Medulla oblongata (tissue), 1 donor: ENCODE results near the gene CFAP43.
A peak's percentile ranks its signal among the peaks of the same experiment; 100 is the strongest.

ENCODE experiments used
- DNase-seq: peaks from one replicate; pipeline ENCODE4 v3.0.0-alpha.2; 2015; ENCODE audit errors: extremely low spot score

CFAP43 gene, protein sequence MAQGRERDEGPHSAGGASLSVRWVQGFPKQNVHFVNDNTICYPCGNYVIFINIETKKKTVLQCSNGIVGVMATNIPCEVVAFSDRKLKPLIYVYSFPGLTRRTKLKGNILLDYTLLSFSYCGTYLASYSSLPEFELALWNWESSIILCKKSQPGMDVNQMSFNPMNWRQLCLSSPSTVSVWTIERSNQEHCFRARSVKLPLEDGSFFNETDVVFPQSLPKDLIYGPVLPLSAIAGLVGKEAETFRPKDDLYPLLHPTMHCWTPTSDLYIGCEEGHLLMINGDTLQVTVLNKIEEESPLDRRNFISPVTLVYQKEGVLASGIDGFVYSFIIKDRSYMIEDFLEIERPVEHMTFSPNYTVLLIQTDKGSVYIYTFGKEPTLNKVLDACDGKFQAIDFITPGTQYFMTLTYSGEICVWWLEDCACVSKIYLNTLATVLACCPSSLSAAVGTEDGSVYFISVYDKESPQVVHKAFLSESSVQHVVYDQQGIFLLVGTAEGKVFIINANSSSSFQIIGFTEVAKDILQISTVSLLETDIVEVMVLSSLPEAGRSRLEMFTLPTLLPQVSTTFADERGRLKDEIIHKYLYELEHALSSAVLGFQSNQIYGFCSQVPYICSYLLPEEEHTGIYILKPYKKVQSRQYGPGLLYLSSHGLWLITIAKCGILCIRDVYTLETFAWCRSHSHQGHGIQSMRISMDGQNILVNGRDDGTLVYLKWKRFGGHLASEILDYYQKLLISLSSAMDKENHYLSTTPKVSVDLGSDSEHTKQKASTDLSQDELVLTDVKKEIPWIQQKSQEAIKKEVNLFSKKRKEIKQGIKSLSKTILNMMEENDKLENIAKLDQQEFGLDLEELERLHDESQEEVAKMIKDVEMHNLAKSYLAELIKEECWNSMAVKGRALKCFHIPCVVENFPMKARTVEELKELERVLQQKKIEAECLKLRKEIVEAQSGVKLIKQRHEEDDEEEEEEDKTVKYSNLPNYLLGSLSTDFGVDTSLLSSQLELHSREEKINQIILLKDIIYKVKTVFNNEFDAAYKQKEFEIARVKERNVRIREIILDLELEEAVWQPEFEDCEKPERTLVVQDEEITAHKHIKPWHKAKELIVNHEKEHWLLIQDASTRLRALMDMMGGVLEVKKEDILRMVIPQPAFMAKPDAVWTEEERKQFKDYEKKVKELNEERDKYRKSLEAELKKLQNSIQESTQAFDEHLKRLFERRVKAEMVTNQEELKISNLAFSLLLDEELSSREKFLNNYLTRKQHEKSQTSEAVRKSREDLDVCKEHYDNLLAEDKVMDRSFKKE (N-terminal part only)

DNA sequence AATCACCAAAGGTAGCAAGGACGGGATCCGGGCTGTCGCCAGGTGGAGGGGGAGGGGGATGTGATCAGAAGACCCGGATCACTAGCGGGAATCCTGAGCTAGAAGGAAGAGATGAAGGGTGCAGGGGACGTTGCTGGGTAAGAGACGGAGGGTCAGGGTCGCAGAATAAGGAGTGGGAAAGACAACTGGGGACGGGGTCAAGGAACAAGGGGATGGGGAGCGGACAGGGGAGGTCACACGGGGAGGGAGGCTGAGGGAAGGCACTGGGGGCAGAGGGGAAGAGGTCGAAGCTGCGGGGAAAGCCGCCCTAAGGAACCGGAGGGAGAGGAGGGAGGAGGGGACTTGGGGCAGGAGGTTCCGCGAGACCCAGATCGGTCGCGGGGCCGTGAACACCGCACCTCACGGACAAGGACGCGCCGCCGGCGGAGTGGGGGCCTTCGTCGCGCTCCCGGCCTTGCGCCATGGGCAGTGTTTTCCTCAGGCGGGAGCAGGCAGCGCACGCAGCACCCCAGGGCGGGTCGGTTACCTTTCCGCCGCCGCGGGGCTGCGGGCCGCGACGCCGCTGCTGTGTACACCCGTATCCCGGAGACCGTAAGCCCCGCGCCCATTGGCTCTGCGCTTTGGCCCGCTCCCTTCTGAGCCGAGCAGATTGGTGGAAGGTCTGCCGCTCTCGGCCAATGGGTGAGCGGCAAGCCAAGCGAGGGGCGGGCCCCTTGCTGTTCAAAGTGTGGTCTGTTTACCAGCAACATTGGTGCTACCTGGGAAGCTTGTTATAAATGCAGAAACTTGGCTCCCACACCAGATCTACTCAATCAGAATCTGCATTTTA lies at the start of gene CFAP43:
Gene CFAP43 (minus strand): TSS at position 581 of the 829 bp plus-strand sequence. CDS start 118 bp downstream, at position 463.
- DNase-seq: peak; percentile 97

DNA sequence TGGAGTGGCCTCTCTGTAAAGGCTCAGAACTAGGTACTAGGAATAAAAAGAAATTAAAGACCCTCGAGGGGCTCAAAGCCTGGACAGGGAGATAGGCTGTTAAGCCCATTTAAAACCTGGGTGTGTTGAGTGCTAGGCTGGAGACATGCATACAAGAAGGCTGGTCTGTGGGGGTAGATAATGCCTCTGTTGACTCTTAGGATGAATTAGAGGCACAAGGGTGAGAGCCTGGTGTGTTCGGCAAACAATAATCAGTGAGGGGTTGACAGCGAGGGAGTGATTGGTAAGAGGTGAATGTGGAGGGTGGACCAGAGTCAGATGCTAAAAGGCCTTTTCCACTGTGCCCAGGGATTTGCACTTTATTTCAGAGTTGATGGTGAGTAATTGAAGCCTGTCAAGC lies 49.5 kb upstream of the CFAP43 start:
- no peak for DNase-seq

DNA sequence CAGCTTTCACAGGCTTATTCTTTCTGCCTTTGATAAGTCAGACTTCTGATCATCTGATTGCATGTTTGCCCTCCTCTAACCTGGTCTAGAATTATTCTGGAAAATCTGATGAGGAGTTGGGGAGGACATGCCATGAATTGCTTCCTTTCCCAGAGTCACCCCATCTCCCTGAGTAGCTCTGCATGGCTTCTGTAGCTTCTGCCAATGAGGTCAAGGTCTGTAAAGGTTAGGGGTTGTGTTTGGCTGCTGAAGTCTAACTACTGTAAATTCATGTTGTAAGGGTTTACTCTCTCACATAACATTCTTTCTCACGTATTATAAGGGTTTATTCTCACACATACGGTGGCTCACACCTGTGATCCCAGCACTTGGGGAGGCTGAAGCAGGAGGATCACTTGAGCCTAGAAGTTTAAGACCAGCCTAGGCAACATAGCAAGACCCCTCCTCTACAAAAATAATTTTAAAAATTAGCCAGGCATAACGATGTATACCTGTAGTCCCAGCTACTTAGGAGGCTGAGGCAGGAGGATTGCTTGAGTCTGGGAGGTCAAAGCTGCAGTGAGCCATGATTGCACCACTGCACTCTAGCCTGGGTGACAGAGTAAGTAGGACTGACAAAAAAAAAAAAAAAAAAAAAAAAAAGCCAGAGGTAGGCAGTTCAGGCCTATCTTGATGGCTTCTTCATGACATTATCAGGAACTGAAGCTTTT lies 47.5 kb upstream of the CFAP43 start:
- no peak for DNase-seq

DNA sequence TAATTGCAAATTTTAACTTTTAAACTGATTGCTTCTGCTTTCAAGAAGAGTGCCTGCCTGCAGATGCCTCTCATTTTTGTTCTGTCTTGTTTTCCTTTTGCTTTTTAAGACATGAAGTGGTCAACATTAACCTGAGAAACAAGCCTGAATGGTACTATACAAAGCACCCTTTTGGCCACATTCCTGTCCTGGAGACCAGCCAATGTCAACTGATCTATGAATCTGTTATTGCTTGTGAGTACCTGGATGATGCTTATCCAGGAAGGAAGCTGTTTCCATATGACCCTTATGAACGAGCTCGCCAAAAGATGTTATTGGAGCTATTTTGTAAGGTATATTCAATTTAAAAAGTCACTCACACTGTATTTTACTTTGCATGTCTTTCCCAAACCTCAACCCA lies 45.6 kb upstream of the CFAP43 start:
- DNase-seq: no peak

DNA sequence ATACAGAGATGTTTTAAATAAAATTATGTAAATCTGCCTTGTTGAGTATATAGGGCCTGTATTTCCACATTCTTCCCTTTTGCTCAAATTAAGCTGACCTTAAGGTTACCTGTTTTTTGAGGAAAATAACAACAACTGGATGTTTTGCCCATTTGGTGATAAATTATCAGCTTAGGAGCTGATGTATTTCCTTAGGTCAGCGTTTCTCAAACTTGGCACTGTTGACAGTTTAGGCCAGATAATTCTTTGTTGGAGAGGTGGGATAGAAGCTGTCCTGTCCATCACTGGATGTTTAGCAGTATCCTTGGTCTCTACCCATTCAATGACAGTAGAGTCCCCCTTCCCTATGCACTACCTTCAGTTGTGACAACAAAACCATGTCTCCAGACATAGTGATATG lies 44.0 kb upstream of the CFAP43 start:
- DNase-seq: no peak

DNA sequence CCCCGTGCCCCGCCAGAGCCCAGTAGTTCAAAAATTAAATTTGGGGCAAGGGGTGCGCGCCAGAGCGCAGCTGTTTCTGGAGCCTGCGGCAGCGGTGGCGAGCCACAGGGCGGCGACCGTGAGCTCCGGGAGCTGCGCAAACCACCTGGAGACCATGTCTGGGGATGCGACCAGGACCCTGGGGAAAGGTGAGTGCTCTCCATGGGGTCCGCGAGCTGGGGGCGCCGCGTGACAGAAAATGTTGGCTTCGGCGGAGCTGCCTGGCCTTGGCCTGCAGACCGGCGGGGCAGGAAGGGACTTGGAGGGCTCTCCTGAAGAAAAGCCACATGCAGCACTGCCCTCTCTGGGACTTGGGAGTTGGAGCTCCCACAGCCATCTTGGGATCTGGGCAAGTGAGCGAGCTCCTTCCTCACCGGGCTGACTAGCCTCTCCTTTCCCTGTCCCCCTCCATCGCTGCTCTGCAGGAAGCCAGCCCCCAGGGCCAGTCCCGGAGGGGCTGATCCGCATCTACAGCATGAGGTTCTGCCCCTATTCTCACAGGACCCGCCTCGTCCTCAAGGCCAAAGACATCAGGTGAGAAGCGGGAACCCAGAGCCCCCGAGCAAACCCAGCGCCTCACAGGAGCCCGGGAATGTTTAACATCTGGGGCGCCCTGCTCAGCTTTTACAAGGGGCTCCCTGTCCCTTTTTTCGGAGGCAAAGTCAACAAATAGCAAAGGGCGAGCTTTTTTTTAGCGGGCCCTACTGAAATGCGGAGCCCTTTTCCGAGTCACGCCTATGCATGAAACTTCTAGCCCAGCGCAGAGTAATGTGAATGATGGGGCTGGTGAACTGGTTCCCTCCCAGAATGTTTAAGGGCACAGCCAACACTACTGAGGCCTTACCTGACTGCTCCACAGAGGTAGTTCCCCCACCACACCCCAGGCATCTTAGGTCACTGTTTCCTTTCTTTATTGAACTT lies 42.9 kb upstream of the CFAP43 start:
- no peak for DNase-seq

DNA sequence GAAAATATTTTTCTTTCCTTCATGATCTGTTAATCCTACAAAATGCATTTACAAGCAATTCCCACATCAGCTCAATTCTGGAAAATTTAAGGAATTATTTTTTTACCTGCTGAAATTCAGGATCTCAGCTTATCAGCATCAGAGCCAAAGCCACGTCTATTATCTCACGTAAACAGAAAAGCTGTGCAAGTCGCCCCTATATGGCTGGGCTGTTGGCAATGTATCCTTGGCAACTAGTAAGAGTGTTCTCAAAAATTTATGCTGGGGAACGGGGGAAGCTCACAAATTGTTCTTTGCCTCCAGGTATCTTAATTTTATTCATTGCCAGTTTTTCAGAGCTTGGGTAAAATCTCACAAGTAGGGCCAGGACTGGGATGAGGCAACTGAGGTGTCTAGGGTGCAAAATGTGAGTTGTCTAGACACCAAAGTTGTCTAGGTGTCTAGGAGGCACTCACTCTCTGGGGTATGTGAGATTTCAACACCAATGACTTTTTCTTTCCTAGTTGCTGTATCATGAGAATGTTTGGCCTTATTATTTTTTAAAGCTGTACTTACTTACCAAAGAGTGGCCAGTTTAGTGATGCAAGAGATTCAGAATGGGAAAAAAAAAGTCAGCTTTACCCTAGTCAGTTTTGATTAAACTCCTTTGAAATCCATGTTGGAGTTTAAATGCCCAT lies 41.9 kb upstream of the CFAP43 start:
- no peak for DNase-seq

DNA sequence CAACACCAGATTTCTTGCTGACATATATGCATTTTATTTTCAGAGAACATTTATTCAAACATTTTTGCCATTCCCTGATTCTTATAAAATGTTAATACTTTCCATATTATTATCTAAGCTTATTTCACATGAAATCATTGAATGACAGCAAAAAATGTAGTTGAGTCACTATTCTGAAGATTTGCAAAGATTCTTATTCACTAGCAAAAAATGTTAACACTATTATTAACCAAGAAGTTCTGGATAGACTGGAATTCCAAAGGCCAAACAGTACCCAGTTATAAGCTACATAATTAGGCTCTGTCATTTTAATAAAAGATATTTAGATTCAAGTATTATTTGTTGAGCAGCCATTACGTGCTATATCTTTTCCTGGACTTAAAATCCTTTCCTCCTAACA lies 41.1 kb upstream of the CFAP43 start:
- DNase-seq: no peak

DNA sequence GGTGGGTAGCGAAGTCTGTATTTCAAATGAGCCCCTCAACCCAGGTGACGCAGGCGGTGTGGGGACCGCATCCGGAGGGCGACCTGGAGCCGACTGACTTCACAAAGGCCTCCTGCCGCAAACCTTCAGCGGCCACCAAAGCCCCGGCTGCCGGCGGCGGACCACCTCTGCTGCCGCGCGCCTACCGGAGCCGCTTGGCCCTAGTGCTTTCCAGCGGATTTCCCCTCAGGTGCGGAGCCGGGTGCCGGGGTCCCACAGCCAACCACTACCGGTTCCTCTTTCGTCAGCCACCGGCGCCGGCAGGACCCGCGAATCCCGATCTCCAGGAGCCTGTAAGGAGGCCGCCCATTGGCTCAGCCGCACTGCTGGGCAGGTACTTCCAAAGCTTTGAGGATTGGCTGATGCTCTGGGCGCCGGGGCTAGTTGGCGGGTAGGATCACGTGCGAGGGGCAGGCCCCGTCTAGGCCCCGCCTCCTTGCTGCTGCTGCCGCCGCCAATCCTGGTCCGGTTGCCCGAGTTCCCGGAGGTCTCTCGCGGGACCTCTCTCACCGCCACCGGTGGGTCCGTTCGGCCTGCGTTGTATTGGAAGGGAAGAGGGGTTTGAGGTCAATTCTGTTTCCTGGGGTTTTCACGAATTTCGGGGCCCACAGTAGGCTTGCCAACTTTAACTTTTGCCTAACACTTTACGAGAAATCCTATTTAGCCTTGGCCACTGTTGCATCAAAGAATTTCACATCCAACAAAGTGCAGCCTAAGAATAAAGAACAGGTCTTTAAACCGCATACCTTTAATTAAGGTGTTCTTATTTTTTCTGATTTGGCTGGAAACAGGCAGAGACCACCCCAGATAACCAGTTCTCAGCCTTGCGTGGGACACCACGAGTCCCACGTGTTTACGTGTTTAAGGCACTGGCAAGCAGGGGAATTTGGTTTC lies 36.8 kb upstream of the CFAP43 start, which contains the start of gene GSTO2:
Gene GSTO2 (plus strand): TSS at position 472 of the 933 bp plus-strand sequence. CDS start 5,732 bp downstream, outside the sequence.
- DNase-seq: peak; percentile 99

DNA sequence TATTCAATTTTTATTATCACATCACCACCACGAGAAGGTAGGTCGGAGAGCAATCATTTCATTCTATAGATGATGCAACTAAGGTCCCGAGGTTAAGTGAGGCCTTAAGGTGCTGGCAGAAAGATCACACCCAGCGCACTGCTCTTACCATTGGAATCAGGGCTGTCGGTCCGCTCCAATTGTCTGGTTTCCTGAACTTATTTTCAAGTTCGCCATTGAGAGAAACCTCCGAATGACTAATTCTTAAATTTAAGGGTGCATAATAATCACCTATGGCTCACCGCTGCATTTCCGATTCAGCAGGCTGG lies 36.2 kb upstream of the CFAP43 start:
- DNase-seq: no peak

DNA sequence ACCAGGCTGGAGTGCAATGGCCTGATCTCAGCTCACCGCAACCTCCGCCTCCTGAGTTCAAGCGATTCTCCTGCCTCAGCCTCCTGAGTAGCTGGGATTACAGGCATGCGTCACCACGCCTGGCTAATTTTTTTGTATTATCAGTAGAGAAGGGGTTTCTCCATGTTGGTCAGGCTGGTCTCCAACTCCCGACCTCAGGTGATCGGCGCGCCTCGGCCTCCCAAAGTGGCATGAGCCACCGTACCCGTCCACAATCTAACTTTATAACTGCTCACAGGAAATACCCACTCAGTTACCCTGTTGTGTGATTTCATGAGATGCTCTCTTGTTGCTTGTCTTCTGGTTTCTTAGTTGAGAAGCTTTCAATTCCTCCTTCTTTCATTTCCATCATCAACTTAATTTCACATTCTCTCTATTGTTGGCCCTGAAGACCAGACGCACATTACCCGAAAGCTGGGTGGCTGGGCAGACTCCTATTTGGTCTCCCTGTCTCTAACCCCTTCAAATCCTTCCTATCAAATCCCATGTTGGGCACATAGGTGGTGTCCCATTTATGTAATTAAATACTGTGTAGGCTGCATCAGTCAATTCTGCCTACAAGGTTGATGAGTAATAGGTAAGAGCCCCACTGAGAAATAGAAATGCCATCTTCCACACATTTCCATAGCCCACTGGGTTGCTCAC lies 35.7 kb upstream of the CFAP43 start:
- no peak for DNase-seq

DNA sequence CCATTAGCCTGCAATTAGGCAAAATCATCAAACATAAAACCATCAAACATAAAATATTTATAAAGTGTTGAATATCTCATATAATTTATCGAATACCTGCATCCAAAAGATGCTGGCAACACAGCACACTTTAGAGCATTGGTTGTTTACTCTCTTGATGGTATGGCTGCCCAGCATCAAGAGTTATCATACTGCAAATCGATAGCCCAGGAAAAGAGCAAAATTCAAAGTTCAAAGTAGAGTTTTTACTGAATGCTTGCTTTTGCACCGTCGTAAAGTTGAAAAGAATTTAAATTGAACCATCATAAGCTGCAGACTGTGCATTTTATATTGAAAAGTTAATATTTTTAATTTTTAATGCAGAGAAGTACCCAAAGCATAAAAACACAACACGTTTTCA lies 32.6 kb upstream of the CFAP43 start:
- DNase-seq: no peak

DNA sequence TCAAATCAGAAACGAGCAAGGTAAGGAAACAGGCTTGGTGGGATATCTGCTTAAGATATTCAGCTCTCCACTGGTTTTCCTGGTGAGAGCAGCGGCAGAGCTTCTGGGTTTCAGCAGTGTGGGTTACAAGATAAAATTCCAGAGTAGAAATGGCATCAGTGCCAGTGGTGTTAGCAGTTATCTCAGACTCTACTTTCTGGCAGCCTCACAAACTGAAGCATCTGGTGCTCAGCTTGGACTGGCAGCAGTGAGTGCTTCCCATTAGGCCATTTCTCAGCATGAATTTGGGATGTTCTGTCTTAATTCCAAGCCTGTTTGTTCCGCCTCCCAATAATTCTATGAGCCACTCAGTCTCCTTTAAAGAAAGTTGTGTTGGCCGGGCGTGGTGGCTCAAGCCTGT lies 29.9 kb upstream of the CFAP43 start:
- DNase-seq: no peak

DNA sequence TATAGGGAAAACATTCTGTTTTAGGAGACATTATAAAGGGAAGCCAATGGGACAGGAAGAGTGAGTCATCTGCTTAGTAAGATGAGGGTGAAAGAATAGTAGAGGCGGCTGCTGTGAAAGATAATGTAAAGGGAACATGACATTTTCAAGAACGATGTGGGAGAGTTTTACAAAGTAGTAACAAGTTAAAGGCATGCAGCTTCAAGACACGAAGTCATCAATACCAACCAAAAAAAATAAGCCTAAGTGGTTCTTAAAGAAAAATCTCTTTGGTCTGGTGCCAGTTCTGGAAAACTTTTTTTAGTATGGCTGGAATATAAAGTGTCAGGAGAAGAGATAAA lies 28.6 kb upstream of the CFAP43 start:
- DNase-seq: no peak

DNA sequence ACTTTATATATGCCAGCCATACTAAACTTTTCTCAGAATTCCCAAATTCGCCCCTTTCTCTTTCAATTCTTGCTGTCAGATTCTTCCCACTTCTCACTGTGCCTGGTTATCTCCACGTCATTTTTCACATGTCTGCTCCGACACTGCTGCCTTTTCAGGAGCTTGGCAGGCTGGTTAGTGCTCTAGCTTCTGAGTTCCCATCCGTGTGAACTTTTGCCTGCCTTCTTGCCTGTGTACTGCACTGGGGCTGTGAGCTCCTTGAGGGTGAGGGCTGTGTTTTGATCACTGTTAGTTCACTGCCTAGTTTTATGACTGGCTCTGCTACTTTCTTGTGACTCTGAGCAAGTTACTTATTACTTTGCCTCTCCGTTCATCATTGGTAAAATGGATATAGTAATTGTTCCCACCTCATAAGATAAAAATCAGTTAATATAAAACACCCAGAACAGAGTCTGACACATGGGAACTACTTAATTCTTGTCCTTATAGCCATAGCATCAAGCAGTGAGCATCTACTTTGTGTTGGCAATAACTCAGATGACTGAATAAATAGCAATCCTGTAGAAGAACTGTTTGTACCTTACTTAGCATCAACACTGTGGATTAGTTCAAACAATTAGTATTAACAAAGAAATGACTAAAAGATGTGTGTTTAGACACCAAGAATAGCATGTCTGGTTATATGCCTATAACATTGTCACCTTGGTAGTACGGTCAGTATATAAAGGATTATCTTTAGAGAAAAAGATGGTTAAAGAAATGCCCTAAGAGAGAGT lies 28.0 kb upstream of the CFAP43 start:
- no peak for DNase-seq

DNA sequence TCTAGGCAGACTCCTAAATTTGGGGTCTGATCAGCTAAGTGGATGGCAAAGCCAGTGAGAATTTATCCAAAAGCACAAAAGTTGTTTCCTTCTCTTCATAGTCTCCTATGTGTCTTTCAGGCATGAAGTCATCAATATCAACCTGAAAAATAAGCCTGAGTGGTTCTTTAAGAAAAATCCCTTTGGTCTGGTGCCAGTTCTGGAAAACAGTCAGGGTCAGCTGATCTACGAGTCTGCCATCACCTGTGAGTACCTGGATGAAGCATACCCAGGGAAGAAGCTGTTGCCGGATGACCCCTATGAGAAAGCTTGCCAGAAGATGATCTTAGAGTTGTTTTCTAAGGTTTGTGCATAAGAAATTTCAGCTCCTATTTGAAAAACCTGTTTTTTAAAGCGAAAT lies 27.3 kb upstream of the CFAP43 start:
- DNase-seq: no peak
